HCT116 (cell line): Measurements from ENCODE around the gene KCNN3. TPM values are rescaled to one million over a fixed set of nuclear protein-coding genes. Genes with fewer than 3 reads are reported as not detected.

Source experiments
- ATAC-seq: fragments of 200-7000 bp; cut with Tn5 transposase; 2 replicates; pipeline ENCODE4 v1.9.1; 2020; ENCODE audit warnings: mild to moderate bottlenecking, moderate library complexity
- BruUV-seq: library from RNA; stranded (reverse); fragments of 400-500 nt; replicated peaks from 2 replicates; lab custom pipeline; 2021; lab: Mats Ljungman, UMichigan
- CTCF ChIA-PET: fragments of 300-600 bp; sonication (Branson Sonifier 250); formaldehyde crosslinking; loops from one replicate; lab custom pipeline; 2021; ENCODE audit warnings: antibody characterized with exemption; lab: Charles Lee
- POLR2A ChIA-PET: fragments of 300-600, 350-600 bp; sonication (Branson Sonifier 250); formaldehyde crosslinking; loops from one replicate; lab custom pipeline; 2021; ENCODE audit warnings: antibody characterized with exemption; lab: Charles Lee
- RAD21 ChIA-PET, 2 experiments: fragments of 300-600 bp; sonication (Branson Sonifier 250); formaldehyde crosslinking; loops; one replicate each; lab custom pipeline; 2023; ENCODE audit warnings: low total read pairs in 2 of 2; ENCODE audit not compliant: uncharacterized antibody in 2 of 2, unreplicated experiment in 2 of 2, low non-redundant PET in 1 of 2; lab: Charles Lee
- DNase-seq: peaks from one replicate; pipeline ENCODE4 v3.0.0-alpha.2; 2010; ENCODE audit warnings: low read depth, low spot score
- H2AFZ ChIP-seq: fragments of 200-600 bp; shearing (Covaris generic), sonication (generic); 2 replicates; pipeline ENCODE4 v1.6.1; 2017; ENCODE audit warnings: low read depth, mixed run types, mixed read lengths, antibody characterized with exemption, low read length; ENCODE audit not compliant: poor library complexity, severe bottlenecking
- H3K27ac ChIP-seq: 2 replicates; pipeline ENCODE4 v1.5.1; 2012; ENCODE audit warnings: low read depth, low read length
- H3K27me3 ChIP-seq: fragments of 200-600 bp; sonication (generic); 2 replicates; pipeline ENCODE4 v1.6.1; 2016; ENCODE audit warnings: mixed run types, low read length, mixed read lengths; ENCODE audit not compliant: insufficient read depth
- H3K36me3 ChIP-seq, 2 experiments: fragments of 200-500 bp in 1 of 2; fragments of 200-600 bp in 1 of 2; sonication (Bioruptor generic) in 1 of 2; sonication (generic) in 1 of 2; 2 replicates each; pipeline versions ENCODE4 v1.5.1 to v1.6.1; 2014 to 2016; ENCODE audit warnings: low read length in 2 of 2, inconsistent platforms in 1 of 2, mixed read lengths in 1 of 2, mixed run types in 1 of 2; ENCODE audit not compliant: insufficient read depth in 2 of 2, control insufficient read depth in 1 of 2
- H3K4me1 ChIP-seq, 2 experiments: fragments of 200-600 bp in 1 of 2; sonication (generic) in 1 of 2; 2 replicates each; pipeline versions ENCODE4 v1.5.1 to v1.6.1; 2012 to 2017; ENCODE audit warnings: low read length in 2 of 2, inconsistent platforms in 1 of 2, mild to moderate bottlenecking in 1 of 2, mixed read lengths in 1 of 2, mixed run types in 1 of 2, moderate library complexity in 1 of 2; ENCODE audit not compliant: insufficient read depth in 2 of 2, control insufficient read depth in 1 of 2
- H3K4me2 ChIP-seq: fragments of 200-600 bp; sonication (generic); 2 replicates; pipeline ENCODE4 v1.6.1; 2017; ENCODE audit warnings: mixed run types, low read length, mixed read lengths
- H3K4me3 ChIP-seq, 2 experiments: fragments of 200-600 bp in 1 of 2; sonication (generic) in 1 of 2; replicated peaks in 1 of 2; 2 replicates each; pipeline ENCODE4 v1.5.1; 2011 to 2016; ENCODE audit warnings: low read length in 2 of 2, control low read depth in 1 of 2, low read depth in 1 of 2, mild to moderate bottlenecking in 1 of 2, mixed read lengths in 1 of 2, mixed run types in 1 of 2
- H3K79me2 ChIP-seq: fragments of 200-600 bp; sonication (generic); 2 replicates; pipeline ENCODE4 v1.6.1; 2017; ENCODE audit warnings: mild to moderate bottlenecking, mixed run types, low read length, moderate library complexity, mixed read lengths; ENCODE audit not compliant: insufficient read depth
- H3K9ac ChIP-seq: fragments of 200-600 bp; sonication (generic); 2 replicates; pipeline ENCODE4 v1.6.1; 2016; ENCODE audit warnings: low read length, mixed read lengths
- H3K9me2 ChIP-seq: fragments of 200-600 bp; sonication (generic), shearing (Covaris generic); 2 replicates; pipeline ENCODE4 v1.6.1; 2017; ENCODE audit warnings: mixed run types, mild to moderate bottlenecking, moderate library complexity; ENCODE audit not compliant: insufficient read depth
- H3K9me3 ChIP-seq, 2 experiments: fragments of 200-500 bp in 1 of 2; fragments of 200-600 bp in 1 of 2; sonication (Bioruptor generic) in 1 of 2; sonication (generic) in 1 of 2; 2 replicates each; pipeline ENCODE4 v1.6.1; 2014 to 2017; ENCODE audit warnings: low read length in 2 of 2, mixed read lengths in 2 of 2, inconsistent platforms in 1 of 2, low read depth in 1 of 2, mild to moderate bottlenecking in 1 of 2, mixed run types in 1 of 2, moderate library complexity in 1 of 2; ENCODE audit not compliant: control insufficient read depth in 1 of 2, insufficient read depth in 1 of 2
- H4K20me1 ChIP-seq: fragments of 200-600 bp; sonication (generic), shearing (Covaris generic); 2 replicates; pipeline ENCODE4 v1.6.1; 2017; ENCODE audit warnings: mixed run types, mild to moderate bottlenecking, moderate library complexity; ENCODE audit not compliant: insufficient read depth
- CBX3 ChIP-seq: IDR thresholded peaks from 2 replicates; pipeline ENCODE4 v1.6.1; 2012; ENCODE audit warnings: low read depth
- POLR2AphosphoS5 ChIP-seq: IDR thresholded peaks from 2 replicates; pipeline ENCODE4 v1.6.1; 2011; ENCODE audit warnings: mild to moderate bottlenecking, low read depth, low read length, moderate library complexity
- SP1 ChIP-seq: IDR thresholded peaks from 2 replicates; pipeline ENCODE4 v1.6.1; 2012; ENCODE audit warnings: low read depth
- SRF ChIP-seq: IDR thresholded peaks from 2 replicates; pipeline ENCODE4 v1.6.1; 2012; ENCODE audit warnings: low read depth
- TCF7L2 ChIP-seq: IDR thresholded peaks from 2 replicates; pipeline ENCODE4 v1.7.0; 2011; ENCODE audit warnings: borderline replicate concordance, inconsistent platforms; ENCODE audit not compliant: insufficient read depth, insufficient read length; ENCODE audit errors: extremely low read depth
- YY1 ChIP-seq: IDR thresholded peaks from 2 replicates; pipeline ENCODE4 v1.6.1; 2011; ENCODE audit warnings: low read length, low read depth, moderate library complexity, mild to moderate bottlenecking; ENCODE audit not compliant: insufficient replicate concordance; ENCODE audit errors: extremely low read depth
- intact Hi-C: fragments of 100-400 bp; cut with micrococcal nuclease; formaldehyde crosslinking; loops from 2 replicates; pipeline ENCODE4 v1.10.0; 2022
- total RNA-seq: library from RNA; stranded (reverse); gene quantifications from one replicate; pipeline ENCODE4 v1.2.1, GENCODE V29; 2021; ENCODE audit not compliant: unreplicated experiment
- TF ChIP-seq, protein P1 (sequence below): IDR thresholded peaks from 2 replicates; pipeline ENCODE4 v1.6.1; 2012
- TF ChIP-seq, protein P2 (sequence below), 3 experiments: fragments of 200-600 bp in 1 of 3; sonication (generic) in 1 of 3; IDR thresholded peaks in 2 of 3; conservative IDR thresholded peaks in 1 of 3; 2 replicates each; pipeline ENCODE4 v1.5.1; 2012 to 2017; ENCODE audit warnings: low read depth in 2 of 3, low read length in 2 of 3, antibody characterized with exemption in 1 of 3, borderline replicate concordance in 1 of 3, control low read depth in 1 of 3, mild to moderate bottlenecking in 1 of 3, mixed read lengths in 1 of 3, mixed run types in 1 of 3, moderate library complexity in 1 of 3; ENCODE audit not compliant: insufficient read depth in 1 of 3
- TF ChIP-seq, protein P3 (sequence below): IDR thresholded peaks from 2 replicates; pipeline ENCODE4 v1.6.1; 2012

The KCNN3 gene
- total RNA-seq, 1 experiment from 2014 or later = 1.1 TPM

DNA sequence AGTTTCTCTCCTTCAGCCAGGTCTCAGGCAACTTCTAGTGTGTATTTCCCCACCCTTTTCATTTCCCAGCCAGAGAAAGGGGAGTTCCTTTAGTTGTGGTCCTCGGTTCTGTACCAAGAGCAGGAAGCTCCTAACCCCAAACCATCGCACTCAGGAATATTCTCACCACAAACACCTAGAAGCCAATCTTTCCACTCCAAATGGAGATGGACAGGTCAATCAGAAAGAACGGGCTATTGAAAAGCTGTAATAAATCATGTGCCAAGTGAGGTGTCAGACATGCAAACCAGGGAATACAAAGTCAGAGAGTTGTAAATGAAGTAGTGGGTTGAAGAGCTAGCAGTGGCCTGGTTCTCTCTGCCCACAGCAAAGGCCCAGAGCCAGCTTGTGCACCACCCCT lies 77.2 kb downstream of the KCNN3 start:
- Histone ChIP-seq H2AFZ (no peak overlapping the region), H3K9me2 (no peaks in the 10 kb centered on the region), H4K20me1 (no peaks in the 10 kb centered on the region), H3K4me2 (no peak overlapping the region), H3K79me2 (no peaks in the 10 kb centered on the region), H3K4me1 (peaks cover 8 to 10% of the 10 kb centered on the region in 2 experiments; a peak in 3 of 4 replicates), H3K27ac (no peak overlapping the region), H3K9ac (no peak overlapping the region), H3K9me3 (no peaks in the 10 kb centered on the region), H3K36me3 (no peaks in the 10 kb centered on the region), H3K4me3 (no peak overlapping the region), H3K27me3 (peaks cover 12% of the 10 kb centered on the region; the same call in 1 of the 2 replicates)
- ATAC-seq (no peak), DNase-seq (no peak)
- no TSS peak for BruUV-seq
- TF ChIP-seq TCF7L2 (no peak), SP1 (no peak), SRF (no peak), CBX3 (no peak), YY1 (no peak), POLR2AphosphoS5 (no peak)
- TF ChIP-seq, protein P1, sequence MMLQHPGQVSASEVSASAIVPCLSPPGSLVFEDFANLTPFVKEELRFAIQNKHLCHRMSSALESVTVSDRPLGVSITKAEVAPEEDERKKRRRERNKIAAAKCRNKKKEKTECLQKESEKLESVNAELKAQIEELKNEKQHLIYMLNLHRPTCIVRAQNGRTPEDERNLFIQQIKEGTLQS = no peak
- ChIA-PET CTCF (interaction anchor here (2.1 kb wide), 1 partner anchor 27 kb away, joined by 5 read pairs; no protein-coding TSS in a partner anchor), POLR2A (no interaction called here), RAD21 (no interaction called here)
- intact Hi-C loops = no loop called here

DNA sequence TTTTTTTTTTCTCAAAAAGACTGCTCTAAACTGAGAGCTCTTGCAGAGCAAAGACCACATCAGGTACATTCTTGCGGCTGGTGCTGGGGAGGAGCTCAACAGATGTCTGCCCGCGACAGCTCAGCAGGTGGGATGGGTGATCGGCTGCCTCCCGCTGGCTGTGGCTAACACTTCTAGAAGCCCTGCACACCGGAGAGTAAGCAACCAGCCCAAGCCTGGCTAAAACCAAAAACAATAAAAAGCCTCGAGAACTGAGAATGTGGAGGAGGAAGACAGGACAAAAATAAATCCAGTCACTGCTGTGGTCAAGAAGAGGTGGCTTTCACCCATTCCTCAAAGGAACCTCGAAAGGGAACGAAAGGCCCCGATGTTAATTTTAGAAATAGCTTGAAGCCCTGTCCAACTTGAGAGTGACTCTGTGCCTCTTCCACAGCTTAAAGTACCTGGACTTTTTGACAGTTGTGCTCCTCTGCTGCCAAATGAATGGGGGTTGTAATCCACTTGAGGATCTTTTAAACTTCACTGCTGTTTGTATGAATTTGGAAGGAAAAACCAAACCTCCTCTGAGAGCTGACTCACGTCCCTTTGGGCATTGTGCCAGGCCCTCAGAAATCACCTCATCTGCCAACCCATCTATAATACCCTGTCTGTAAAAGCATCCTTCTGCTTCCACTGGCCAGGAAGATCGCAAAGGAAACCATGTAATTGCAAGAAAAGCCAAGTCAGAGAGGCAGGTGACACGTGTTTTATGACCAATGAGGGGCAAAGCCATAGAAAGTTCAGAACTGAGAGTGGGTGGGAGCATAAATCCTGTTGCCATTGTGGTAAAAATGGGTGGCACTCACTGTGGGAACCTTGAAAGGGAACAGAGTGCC lies 78.6 kb downstream of the KCNN3 start:
- H3K27ac ChIP-seq = no peak overlapping the region
- DNase-seq (peak; percentile 21), ATAC-seq (peak; percentile 96)
- H3K4me2 ChIP-seq = peak overlapping the region; percentile 63
- no peak overlapping the region for H3K9ac ChIP-seq
- peak overlapping the region; percentile 76 for H2AFZ ChIP-seq
- ChIA-PET RAD21 (interaction anchor here in 1 of 2 experiments (0.7 kb wide), 2 partner anchors 257 to 393 kb away, joined by 4 to 5 read pairs; no protein-coding TSS in a partner anchor), POLR2A (interaction anchor here (0.7 to 1.0 kb wide), 2 partner anchors 14 to 22 kb away, joined by 3 read pairs; no protein-coding TSS in a partner anchor), CTCF (interaction anchor here (0.6 to 2.1 kb wide), 8 partner anchors 10 to 293 kb away, joined by 3 to 5 read pairs (median 4); no protein-coding TSS in a partner anchor)
- no peaks in the 10 kb centered on the region for H3K79me2 ChIP-seq
- peak overlapping the region; percentile 8 to 24; a peak in 3 of 4 replicates for H3K4me3 ChIP-seq
- no peaks in the 10 kb centered on the region for H3K36me3 ChIP-seq
- H3K27me3 ChIP-seq = peaks cover 12% of the 10 kb centered on the region; the same call in 1 of the 2 replicates
- H3K4me1 ChIP-seq = peaks cover 8 to 10% of the 10 kb centered on the region in 2 experiments; a peak in 3 of 4 replicates
- H4K20me1 ChIP-seq = no peaks in the 10 kb centered on the region
- TF ChIP-seq, protein P2, sequence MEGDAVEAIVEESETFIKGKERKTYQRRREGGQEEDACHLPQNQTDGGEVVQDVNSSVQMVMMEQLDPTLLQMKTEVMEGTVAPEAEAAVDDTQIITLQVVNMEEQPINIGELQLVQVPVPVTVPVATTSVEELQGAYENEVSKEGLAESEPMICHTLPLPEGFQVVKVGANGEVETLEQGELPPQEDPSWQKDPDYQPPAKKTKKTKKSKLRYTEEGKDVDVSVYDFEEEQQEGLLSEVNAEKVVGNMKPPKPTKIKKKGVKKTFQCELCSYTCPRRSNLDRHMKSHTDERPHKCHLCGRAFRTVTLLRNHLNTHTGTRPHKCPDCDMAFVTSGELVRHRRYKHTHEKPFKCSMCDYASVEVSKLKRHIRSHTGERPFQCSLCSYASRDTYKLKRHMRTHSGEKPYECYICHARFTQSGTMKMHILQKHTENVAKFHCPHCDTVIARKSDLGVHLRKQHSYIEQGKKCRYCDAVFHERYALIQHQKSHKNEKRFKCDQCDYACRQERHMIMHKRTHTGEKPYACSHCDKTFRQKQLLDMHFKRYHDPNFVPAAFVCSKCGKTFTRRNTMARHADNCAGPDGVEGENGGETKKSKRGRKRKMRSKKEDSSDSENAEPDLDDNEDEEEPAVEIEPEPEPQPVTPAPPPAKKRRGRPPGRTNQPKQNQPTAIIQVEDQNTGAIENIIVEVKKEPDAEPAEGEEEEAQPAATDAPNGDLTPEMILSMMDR (IDR thresholded peaks at IDR 0.05 in 2 of 3, conservative IDR thresholded peaks at IDR 0.05 in 1 of 3; ENCODE audit: borderline replicate concordance in 1 of 3, insufficient read depth in 1 of 3, low read depth in 2 of 3, low read length in 2 of 3) = peak in 2 of 3 experiments; percentile 36 to 42; a peak in 4 of 6 replicates
- TF ChIP-seq, protein P3, sequence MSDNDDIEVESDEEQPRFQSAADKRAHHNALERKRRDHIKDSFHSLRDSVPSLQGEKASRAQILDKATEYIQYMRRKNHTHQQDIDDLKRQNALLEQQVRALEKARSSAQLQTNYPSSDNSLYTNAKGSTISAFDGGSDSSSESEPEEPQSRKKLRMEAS = no peak; the same call in 1 of the 2 replicates
- no TSS peak for BruUV-seq
- intact Hi-C loops = no loop called here
- no peaks in the 10 kb centered on the region for H3K9me2 ChIP-seq
- H3K9me3 ChIP-seq = no peaks in the 10 kb centered on the region
